GM18499 (cell line): Measurements from ENCODE around the gene TNFRSF4.

Source experiments
- ATAC-seq: cut with Tn5 transposase; IDR thresholded peaks from one replicate; pipeline ENCODE4 v1.9.1; 2021; ENCODE audit warnings: moderate number of reproducible peaks; ENCODE audit not compliant: insufficient read depth, unreplicated experiment

The TNFRSF4 gene

GRCh38 chr1:1220197-1220596, 6.2 kb upstream of the TNFRSF4 start:
- no peak for ATAC-seq

- no peak for ATAC-seq
Measured at GRCh38 chr1:1219341-1219740, 5.4 kb upstream of the TNFRSF4 start.

- no peak for ATAC-seq
Measured at GRCh38 chr1:1218524-1219200, 4.7 kb upstream of the TNFRSF4 start.

GRCh38 chr1:1217621-1218523, 3.9 kb upstream of the TNFRSF4 start:
- no peak for ATAC-seq

- ATAC-seq: no peak
Measured at GRCh38 chr1:1216770-1217620, 3.0 kb upstream of the TNFRSF4 start.

GRCh38 chr1:1215881-1216605, 2.1 kb upstream of the TNFRSF4 start:
- no peak for ATAC-seq

GRCh38 chr1:1215080-1215676, 1.2 kb upstream of the TNFRSF4 start:
- ATAC-seq: no peak

GRCh38 chr1:1212780-1213344, 1.1 kb downstream of the TNFRSF4 start:
- no peak for ATAC-seq

- no peak for ATAC-seq
Measured at GRCh38 chr1:1211541-1212441, 2.2 kb downstream of the TNFRSF4 start.

GRCh38 chr1:1210726-1211540, 3.0 kb downstream of the TNFRSF4 start:
- no peak for ATAC-seq

GRCh38 chr1:1208713-1209433, 5.1 kb downstream of the TNFRSF4 start:
- no peak for ATAC-seq

- no peak for ATAC-seq
Measured at GRCh38 chr1:1207571-1207892, 6.4 kb downstream of the TNFRSF4 start.

GRCh38 chr1:1206966-1207531, 6.9 kb downstream of the TNFRSF4 start:
- ATAC-seq: no peak

- no peak for ATAC-seq
Measured at GRCh38 chr1:1206376-1206965, 7.5 kb downstream of the TNFRSF4 start, which contains the start of gene TNFRSF18. TNFRSF18 (minus strand) TSS chr1:1206592; CDS start chr1:1206571, 21 bp downstream.

- ATAC-seq: no peak
Measured at GRCh38 chr1:1205769-1206375, 8.1 kb downstream of the TNFRSF4 start.
